Omental fat pad (tissue), 4 donors: ENCODE data around the gene MAP3K8. TPM values are rescaled to one million over a fixed set of nuclear protein-coding genes. Genes with fewer than 3 reads are reported as not detected.

Experiments
- ATAC-seq: fragments of 150-250 bp; one replicate; pipeline ENCODE4 v1.9.1; 2016; ENCODE audit warnings: mild to moderate bottlenecking, moderate library complexity; ENCODE audit not compliant: low FRiP score
- DNase-seq: peaks from one replicate; pipeline ENCODE4 v3.0.0-alpha.2; 2019; ENCODE audit warnings: low spot score
- total RNA-seq, 4 donors: library from RNA; depleted of rRNA; stranded (reverse); fragments of >200 nt; gene quantifications; one replicate each; pipeline ENCODE4 v1.1.0, GENCODE V29; 2016
- TF ChIP-seq, protein P1 (sequence below), 3 donors: fragments of 450-650 bp; IDR thresholded peaks; one replicate each; pipeline ENCODE4 v1.5.1; 2016 to 2017; ENCODE audit warnings: antibody characterized with exemption in 3 of 3, mild to moderate bottlenecking in 3 of 3, moderate library complexity in 2 of 3

MAP3K8 gene
- total RNA-seq, 4 donors from 2014 or later = 52.3 to 113 (median 78.9) TPM

DNA sequence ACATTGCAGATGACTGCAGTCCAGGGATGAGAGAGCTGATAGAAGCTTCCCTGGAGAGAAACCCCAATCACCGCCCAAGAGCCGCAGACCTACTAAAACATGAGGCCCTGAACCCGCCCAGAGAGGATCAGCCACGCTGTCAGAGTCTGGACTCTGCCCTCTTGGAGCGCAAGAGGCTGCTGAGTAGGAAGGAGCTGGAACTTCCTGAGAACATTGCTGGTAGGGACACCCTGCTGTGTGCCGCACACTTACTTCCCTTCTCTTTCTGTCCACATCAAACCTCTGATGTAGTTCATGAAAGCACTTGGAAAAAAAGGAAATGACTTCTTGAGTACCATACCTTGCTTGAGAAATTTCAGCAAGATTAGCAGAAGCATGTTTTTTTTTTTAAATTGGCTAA, 25.3 kb downstream of the MAP3K8 start:
- ATAC-seq = no peak
- TF ChIP-seq, protein P1, sequence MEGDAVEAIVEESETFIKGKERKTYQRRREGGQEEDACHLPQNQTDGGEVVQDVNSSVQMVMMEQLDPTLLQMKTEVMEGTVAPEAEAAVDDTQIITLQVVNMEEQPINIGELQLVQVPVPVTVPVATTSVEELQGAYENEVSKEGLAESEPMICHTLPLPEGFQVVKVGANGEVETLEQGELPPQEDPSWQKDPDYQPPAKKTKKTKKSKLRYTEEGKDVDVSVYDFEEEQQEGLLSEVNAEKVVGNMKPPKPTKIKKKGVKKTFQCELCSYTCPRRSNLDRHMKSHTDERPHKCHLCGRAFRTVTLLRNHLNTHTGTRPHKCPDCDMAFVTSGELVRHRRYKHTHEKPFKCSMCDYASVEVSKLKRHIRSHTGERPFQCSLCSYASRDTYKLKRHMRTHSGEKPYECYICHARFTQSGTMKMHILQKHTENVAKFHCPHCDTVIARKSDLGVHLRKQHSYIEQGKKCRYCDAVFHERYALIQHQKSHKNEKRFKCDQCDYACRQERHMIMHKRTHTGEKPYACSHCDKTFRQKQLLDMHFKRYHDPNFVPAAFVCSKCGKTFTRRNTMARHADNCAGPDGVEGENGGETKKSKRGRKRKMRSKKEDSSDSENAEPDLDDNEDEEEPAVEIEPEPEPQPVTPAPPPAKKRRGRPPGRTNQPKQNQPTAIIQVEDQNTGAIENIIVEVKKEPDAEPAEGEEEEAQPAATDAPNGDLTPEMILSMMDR (IDR thresholded peaks at IDR 0.05) = no peak

DNA sequence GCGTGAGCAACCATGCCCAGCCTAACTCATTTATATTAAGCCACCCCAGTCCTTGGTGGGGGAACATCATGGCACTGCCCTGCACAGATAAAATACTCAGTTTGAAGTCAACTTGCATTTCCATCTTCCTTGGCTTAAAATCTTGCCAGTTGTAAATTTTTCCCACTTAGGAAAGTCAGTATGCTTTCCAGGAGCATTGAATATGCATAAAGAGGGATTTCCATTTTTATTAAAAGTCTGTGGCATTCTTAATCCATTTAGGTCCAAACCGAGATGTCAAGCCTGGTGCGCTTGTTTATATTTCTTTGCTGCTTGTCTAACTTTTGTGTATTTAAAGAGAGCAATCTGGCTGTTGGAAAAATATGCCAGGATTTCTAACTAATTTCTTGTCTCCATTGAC, 26.1 kb downstream of the MAP3K8 start:
- TF ChIP-seq, protein P1 (IDR thresholded peaks at IDR 0.05) = no peak

More for the DNA sequence above, 25.3 kb downstream of the MAP3K8 start:
- no peak for DNase-seq

DNA sequence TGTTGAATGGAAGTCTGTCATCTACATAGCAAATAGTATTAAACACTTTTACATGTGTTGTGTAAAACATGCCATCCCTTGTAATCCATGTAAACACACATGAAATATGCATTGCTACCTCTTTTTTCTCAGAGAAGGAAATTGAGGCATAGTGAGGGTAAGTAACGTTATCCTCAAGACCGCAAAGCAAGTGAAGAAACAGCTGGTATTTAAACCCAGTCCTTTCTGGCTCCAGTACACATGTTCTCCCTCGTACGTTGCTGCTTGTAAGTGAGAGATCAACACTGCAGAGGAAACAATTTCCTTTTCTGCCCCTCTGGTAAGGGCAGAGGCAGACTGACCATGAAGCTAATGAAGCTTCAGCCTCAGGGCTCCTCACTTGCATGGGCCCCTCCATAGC, 28.5 kb downstream of the MAP3K8 start:
- peak; percentile 5 for ATAC-seq
- no peak for DNase-seq
- TF ChIP-seq, protein P1 (IDR thresholded peaks at IDR 0.05) = no peak

More for the DNA sequence above, 26.1 kb downstream of the MAP3K8 start:
- ATAC-seq (no peak), DNase-seq (no peak)

DNA sequence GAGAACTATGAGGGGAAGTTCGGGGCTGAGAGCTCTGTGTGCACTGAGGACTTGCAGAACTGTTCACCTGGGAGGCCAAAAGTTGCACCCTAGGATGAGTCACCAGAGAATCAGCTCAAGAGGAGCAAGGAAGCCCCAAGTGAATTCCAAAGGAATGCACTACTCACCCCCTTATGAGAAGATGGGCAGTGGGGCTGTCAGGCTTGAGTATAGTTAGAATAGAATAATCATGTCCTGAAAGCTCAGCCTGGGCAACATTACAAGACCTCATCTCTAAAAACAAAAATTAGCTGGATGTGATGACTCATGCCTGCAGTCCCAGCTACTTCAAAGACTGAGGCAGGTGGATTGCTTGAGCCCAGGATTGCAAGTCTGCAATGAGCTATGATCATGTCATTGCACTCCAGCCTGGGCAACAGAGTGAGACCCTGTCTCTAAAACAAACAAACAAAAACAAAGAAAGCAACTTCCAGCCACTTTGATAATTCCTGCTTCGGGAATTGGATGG, 30.0 kb downstream of the MAP3K8 start:
- no peak for DNase-seq
- TF ChIP-seq, protein P1 (IDR thresholded peaks at IDR 0.05) = no peak
- ATAC-seq = peak; percentile 84

DNA sequence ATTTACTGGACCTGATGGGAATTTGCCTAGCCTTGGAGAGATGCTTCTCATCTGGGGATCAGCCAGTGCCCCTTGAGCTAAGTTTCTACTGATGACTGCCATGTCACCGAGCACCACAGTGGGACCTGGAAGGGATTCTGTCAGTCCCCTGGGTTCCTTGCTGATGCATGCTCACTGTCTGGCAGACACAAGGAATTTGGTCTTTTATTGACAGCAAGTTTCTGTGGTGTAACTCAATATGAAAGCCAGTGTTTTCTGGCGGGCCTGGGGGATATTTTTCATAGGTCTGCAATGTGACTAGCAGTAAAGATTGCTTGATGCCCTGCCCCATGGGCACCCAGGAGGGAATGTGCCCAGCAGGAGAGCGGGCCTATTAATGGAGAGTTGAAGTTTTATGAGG, 30.7 kb downstream of the MAP3K8 start:
- TF ChIP-seq, protein P1 (IDR thresholded peaks at IDR 0.05) = no peak
- DNase-seq (no peak), ATAC-seq (no peak)

DNA sequence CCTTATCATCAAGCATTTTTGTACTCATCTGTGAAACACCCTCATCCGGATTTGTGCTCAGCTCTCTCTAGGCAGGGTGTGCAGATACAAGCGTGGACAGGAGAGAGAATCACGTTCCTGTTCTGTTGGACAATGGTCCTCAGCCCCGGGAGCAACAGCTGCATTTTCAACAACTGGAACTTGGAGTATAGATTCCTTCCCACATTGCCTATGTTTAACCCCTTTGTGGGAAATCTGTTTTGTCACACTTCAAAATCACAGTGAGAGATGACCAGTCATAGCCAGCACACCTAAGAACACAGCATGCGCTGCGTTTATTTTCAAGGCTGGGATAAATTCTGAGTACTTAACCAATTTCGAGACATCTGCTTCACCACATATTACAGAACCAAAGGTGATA, 32.5 kb downstream of the MAP3K8 start:
- DNase-seq = no peak
- no peak for ATAC-seq
- TF ChIP-seq, protein P1 (IDR thresholded peaks at IDR 0.05) = no peak

DNA sequence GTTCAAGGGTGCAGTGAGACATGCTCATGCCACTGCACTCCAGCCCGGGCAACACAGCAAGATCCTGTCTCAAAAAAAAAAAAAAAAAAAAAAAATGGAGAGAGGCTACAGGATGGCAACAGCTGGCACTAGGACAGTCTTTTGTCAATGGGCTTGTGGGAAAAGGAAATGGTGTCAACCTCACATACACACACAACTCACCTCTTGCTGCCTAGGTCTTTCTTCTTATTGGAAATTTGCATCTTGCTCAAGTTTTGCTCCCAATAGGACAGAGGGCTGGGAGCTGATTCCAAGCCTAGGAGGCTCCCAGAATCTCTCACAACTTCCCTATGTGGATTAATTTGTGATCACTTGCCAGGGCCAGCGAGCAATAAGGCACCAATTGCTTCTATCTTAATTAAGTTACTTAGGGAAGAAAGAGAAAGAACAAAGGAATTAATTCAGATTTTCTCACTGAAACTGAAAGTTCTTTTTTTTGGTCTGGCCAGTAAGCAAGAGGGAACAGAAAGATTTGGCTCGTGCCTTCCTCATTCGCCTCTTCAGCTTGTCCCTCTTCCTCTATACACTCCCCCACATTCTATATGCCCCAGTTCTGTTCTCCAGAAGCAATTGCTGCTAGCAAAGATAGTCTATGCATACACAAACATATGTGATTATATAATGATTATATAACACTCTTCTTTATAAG, 33.8 kb downstream of the MAP3K8 start:
- TF ChIP-seq, protein P1 (IDR thresholded peaks at IDR 0.05) = no peak
- no peak for ATAC-seq
- no peak for DNase-seq
